Hepatocyte (in vitro differentiated cells): ENCODE results near the gene ADORA2A.

Experiments
- EZH2 ChIP-seq: fragments of 200-600 bp; sonication (generic); IDR thresholded peaks from 2 replicates; pipeline ENCODE4 v1.6.1; 2016; ENCODE audit warnings: antibody characterized with exemption, mild to moderate bottlenecking, borderline replicate concordance
- EZH2phosphoT487 ChIP-seq: fragments of 200-600 bp; sonication (generic); IDR thresholded peaks from one replicate; pipeline ENCODE4 v1.6.1; 2018; ENCODE audit warnings: antibody characterized with exemption, mild to moderate bottlenecking, low read depth, moderate library complexity; ENCODE audit not compliant: unreplicated experiment, severe bottlenecking
- TF ChIP-seq, protein P1 (sequence below): fragments of 200-600 bp; sonication (generic); IDR thresholded peaks from 2 replicates; pipeline ENCODE4 v1.5.1; 2016; ENCODE audit warnings: antibody characterized with exemption, mild to moderate bottlenecking; ENCODE audit not compliant: poor library complexity

- TF ChIP-seq, protein P1, sequence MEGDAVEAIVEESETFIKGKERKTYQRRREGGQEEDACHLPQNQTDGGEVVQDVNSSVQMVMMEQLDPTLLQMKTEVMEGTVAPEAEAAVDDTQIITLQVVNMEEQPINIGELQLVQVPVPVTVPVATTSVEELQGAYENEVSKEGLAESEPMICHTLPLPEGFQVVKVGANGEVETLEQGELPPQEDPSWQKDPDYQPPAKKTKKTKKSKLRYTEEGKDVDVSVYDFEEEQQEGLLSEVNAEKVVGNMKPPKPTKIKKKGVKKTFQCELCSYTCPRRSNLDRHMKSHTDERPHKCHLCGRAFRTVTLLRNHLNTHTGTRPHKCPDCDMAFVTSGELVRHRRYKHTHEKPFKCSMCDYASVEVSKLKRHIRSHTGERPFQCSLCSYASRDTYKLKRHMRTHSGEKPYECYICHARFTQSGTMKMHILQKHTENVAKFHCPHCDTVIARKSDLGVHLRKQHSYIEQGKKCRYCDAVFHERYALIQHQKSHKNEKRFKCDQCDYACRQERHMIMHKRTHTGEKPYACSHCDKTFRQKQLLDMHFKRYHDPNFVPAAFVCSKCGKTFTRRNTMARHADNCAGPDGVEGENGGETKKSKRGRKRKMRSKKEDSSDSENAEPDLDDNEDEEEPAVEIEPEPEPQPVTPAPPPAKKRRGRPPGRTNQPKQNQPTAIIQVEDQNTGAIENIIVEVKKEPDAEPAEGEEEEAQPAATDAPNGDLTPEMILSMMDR, result no peak
- TF ChIP-seq EZH2, result no peak
- TF ChIP-seq EZH2phosphoT487, result no peak
These were observed 7.3 kb downstream of the ADORA2A start for GRCh38 chr22:24434471-24435322.
